NCI-H146 treated with DMSO at 0.1 percent for 48 hours (cell line): ENCODE measurements around the gene FAM181A.

Source experiments
- DNase-seq: peaks from one replicate; lab custom pipeline; 2025; ENCODE audit not compliant: unreplicated experiment; lab: John Stamatoyannopoulos, UW

Gene FAM181A

DNA sequence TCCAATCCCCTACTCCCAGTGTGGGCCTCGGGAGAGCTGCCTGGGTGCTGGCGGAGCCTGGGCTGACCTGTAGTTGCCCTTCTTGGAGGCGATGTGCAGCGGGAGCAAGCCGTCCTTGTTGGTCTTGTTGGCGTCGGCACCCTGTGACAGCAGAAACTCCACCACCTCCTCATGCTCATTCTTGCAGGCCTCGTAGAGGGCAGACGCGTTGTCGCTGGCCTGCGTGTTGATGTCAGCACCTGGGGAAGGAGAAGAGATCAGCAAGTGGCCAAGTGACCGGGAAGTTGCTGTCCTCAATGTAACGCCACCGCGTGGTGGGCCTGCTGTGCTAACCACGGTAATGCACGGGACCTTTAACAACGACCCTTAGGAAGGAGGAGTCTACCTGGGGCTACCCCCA lies 20.1 kb downstream of the FAM181A start:
- DNase-seq = no peak

DNA sequence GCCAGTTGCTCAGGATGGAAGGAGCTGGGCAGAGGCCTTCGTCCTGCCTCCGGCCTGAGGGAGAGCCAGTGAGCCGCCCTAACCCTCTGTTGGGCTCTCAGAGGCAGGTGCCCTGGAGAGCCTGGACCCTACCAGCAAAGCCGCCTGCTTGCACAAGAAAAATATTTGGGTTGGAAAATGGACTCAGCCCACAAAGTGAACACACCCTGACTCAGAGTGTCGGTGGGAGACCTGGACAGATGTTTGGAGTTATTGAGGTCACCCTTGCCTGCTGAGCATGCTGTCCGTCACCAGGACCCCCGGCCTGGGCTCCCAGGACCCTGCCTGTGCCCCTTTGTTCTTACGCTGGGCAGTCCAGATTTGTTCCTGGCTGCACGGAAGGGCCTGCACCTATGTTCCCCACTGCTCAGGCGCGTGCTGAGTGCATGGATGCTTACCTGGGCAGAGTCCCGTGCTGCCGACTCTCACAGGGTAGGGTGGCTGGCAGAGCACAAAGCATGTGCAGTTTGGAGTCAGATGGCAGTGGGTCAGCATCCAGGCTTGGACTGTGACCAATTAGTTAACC lies 22.4 kb downstream of the FAM181A start:
- no peak for DNase-seq

DNA sequence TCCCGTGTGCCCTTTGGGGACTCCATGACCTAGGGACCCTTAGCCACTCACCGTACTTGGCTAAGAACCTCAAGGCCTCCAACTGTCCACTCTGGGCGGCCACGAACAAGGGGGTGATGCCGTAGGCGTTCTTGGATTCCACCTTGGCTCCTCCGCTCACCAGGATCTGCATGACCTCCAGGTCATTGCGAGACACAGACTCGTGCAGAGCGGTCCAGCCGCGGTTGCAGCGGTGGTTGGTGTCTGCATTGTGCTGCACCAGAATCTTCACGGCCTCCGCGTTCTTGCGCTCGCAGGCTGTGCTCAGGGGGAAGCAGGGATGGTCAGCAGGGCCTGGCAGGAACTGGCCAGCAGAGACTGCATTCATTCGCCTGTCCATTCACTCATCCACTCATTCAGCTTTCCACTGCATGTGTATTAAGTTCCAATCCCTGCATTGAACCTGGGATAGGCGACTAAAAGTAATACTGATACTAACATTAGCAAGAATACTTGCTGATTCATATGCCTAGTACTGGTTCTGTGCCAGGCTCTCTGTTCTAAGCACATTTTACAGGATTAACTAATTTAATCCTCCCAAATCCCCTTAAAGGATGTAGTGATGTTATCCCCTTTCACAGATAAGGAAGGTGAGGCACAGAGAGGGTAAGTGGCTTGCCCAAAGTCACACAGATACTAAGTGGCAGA lies 23.9 kb downstream of the FAM181A start:
- no peak for DNase-seq

DNA sequence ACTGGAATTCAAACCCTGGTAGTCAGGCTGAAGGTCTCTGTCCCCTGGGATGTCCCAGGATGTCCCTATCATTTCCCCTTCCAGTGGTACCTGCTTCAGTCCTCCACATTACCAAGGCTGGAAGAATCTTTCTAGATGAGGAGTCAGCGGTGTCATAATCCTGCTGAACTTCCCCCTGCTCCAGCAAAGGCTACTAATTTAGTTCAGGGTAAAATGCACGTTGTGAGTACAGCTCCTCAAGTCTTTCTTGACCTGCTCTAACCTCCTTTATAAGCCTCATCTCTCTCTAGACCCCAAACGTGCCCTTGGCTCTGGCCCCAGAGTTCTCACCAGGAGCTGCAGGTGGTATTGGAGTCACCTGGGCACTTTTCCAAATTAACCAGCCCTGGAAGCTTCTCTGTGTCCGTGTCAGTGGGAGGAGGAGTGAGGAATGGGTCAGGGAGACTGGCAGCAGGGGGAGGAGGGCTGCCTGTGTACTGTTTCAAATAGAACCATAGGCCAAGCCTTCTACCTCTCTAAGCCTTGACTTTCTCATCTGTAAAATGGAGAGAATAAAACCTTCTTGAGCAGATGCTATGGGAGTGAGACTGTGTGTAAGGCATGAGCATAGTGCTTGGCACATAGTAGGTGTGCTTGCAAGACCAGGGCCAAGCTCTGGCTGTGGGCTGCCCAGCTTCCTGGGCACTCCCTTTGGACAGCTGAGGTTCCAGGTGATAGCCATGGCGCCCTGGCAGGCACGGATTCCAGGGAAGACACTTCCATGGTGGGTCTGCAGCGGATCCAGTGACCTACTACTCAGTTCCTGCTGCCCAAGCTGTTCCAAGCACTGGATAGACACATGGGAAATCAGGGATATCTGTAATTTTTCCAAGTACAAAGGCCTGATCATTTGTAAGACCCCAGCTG lies 24.7 kb downstream of the FAM181A start:
- no peak for DNase-seq

DNA sequence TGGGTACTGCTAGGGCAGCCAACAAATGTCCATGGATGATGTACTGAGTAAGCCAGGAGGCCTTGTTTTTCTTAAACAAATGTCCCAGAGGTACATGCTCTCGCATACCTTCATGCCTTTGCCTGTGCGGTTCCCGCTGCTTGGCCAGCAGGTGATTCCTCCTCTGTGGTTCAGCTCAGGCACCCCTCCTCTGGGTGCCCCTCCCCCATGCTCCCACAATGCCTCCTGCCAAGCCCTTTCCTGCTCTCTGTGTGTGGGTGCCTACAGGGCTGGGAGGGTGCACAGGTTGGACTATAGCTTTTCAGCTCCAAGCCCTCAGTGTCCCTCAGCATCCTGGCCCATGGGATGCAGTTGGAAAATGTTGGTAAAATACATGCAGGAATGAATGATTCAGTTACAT lies 25.7 kb downstream of the FAM181A start:
- no peak for DNase-seq

DNA sequence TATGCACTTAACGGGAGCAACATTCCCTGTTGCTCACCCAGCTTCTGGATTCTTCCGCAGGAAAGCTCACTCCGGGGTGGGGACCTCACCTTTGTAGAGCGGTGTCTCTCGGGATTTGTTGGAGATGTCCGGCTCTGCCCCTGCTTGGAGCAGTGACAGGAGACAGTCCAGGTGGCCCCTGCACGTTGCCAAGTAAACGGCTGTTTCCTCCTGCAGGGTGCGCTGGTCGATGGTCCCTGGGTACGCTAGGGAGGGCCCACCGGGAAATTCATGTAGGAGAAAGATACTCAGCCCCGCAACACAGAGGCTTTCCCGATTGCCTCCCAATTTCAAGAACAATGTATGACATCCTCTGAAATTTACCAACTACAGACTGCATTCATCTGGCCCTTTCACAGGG lies 26.1 kb downstream of the FAM181A start:
- DNase-seq = no peak

DNA sequence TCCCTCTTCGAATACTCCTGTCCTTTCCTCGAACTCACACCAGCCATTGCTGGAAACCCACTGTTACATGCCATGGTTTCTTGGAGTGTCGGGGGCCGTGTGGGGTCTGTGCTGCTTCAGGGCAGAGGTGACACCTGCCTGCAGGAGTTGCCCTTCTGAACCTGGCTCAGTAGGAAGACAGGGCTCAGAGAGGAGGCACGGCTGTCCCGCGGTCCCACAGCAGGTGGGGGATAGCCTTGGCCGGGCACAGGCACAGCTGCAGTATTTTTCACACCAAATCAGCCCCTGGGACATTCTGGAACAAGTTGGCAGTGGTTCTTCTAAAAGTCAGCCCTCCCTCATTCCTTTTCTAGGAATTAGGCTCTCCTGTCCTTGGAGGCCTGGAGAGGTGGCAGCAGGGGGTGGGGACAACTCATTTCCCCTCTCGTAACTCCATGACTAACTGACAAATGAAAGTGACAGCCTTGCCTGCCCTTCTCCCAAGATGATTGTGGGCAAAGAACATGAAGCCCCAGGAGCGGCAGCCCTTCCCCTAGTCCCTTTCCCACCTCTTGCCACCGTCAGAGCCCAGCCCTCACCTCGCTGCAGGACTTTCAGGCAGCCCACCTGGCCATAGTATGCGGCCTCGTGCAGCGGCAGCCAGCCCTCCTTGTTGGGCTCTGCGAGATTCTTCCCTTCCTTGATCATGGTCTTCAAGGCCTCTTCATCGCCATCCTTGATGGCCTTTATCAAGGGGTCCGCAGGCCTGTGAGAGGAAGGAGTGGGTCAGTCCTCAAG lies 26.8 kb downstream of the FAM181A start:
- no peak for DNase-seq

DNA sequence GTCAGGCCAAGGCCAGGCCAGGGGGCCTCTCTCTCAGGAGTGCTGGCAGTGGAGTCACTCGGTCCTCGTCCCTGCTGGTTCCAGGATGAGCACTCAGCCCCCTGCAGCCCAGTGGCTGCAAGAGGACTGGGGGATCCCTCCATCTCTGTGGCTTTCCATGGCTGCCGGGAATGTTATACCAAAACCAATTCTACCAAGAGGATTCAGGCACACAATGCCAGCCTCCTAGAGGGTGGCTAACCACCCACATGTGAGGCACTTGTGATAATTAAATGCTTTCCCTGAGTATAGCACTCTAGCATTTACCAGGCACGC lies 27.3 kb downstream of the FAM181A start:
- no peak for DNase-seq

DNA sequence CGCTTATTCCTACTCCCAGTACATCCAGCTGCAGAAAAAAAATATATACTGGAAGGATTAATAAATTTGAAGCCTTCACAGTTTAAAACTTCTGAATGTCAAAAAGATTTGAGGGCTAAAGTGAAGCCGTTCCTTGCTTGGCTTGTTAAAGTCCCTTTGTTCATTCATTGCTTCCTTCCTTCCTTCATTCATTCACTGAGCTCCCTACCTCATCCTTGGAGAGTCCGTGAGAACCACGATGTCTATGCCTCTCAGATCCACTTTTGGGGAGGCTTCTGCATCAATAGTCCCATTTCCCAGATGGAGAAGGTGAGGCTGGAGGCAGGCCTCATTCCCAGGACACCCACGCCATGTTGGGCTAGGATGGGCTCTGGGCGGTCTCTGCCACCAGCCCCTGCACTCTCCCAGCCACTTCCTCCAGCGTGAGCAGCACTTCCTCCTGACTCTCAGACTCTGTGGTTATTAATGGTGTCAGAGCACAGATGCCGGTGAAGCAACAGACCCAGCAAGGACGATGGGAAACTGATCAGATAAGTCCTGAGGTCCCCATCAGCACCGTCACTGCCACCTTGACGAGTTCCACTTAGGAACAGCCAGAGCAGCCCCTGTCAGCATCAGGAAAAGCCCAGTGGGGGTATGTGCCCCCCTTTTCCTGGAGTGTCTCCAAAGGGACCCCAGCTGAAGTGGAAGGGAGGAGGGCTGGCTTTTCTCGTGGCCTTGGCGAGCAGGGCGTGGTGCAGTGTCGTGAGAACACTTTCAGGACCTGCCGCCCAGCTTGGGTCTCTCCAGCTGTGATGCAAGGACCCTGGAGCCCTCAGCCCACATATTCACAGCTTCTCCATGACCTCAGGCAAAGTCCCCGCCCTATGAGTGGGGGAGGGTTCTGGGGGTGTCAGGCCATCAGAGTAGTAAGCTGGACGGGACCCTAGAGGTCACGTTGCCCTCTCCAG lies 28.0 kb downstream of the FAM181A start:
- DNase-seq = no peak

DNA sequence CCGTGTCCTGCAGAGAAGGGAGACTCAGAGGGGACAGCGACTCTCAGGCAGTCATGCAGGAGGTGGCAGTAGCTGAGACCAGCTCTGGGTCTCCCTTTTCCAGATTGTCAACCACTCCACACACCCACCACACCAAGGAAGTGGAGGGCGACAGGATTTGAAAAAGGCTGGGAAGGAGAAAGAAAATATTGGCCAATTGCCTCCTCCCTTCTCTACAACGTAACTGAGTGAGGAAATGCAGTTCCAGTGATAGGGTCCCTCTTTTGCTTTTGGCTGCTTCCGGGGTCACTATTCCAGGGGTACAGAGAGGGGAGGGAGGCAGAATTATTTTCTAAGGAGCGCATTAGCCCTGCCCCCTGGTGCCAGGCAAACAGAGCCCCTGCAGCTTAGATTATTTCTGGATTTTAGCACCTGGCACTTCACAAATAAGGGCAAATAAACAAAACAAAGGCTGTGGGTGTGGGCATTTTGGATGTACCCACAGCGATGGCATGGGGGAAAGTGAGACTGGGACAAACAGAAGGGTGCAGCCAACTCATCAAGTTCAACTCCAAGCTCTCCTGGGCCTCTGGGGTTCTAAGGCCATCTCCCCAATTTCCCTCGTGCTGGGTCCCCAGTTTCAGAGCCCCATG lies 28.8 kb downstream of the FAM181A start:
- no peak for DNase-seq

DNA sequence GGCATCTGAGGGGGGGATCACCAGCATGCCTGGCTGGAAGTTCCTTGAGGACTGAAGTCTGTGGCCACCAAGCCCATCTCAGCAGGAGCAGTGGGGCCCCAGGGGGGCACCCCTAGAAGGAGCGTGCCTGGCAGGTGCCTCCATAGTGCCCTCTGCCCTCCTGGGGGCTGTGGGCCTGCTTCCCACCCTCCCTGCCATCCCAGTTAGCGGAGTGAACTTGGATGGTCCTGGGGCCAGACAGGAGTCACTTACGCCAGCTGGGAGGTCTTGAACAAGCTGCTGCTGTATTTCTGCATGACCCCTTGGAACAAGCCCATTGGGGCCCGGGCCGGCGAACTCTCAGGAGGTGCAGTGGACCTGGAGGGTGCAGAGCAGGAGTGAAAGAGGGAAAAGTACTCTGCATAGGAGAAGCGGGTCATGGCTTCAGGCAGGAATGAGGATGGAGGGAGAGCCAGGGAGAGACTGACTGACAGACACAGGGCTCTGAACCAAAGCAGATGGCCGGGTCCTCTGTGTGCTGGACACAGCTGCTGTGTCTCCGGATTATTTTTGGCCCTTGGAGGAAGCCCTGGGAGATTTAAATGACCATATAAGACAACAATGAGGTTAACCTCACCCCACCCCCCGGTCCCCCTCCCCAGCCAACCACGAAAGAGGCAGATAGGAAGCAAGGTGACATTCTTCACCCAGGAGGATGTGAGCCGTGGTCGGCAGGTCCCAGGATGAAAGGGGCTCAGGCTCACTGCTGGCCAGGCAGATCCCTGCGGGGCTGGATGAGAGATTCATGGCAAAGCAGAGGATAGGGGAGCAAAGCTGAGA lies 29.6 kb downstream of the FAM181A start:
- no peak for DNase-seq

DNA sequence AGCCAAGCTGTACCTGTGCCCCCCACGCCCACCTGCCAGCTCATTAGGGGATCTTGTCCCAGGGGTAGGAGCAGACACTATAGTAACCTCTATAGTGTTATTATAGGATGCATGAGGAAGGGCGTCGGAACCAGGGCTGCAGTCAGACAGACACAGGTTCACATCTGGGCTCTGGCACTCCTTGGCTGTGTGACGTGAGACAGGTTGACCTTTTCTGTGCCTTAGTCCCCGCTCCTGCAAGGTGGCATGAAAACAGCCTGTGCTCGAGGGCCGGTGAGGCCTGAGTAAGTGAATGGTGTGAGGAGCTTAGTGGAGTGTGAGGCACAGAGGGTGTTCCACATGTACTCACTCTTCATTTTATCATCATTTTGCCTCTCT lies 30.2 kb downstream of the FAM181A start:
- no peak for DNase-seq

DNA sequence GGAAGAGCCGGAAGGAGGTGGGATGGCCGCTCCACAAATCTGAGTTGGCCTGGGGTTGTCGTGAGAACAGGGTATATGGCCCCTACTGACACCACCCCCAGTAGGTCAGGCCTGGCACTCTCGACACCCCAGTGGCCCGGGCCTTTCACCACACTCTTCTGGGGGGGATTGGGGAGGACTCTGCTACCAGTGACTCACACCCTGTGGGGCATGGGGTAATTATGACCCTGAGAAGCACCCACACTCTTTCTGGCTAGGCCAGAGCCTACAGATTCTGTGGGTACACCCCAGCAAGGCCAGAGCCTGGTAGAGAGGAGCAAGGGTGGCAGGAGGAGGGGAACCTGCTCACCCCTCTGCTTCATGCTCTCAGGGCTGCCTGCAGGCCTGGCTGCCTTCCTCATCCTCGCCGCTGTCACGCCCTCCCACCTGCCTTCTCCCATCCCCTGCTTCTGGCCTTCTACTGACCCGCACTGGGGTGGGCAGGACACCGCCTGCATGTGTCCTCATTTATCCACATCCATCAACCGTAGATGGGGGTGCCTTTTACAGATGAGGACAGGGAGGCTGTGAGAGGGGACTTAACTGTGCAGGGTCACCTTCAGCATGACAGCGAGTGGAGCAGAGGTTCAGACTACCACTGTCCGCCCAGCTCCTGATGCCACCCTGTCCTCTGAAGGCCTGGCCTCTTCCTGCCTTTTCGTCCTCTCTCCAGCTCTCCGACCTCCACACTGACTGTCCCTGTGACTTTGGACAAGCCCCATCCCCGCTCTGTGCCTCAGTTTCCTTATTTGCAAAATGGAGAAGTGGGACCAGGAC lies 30.8 kb downstream of the FAM181A start:
- no peak for DNase-seq

DNA sequence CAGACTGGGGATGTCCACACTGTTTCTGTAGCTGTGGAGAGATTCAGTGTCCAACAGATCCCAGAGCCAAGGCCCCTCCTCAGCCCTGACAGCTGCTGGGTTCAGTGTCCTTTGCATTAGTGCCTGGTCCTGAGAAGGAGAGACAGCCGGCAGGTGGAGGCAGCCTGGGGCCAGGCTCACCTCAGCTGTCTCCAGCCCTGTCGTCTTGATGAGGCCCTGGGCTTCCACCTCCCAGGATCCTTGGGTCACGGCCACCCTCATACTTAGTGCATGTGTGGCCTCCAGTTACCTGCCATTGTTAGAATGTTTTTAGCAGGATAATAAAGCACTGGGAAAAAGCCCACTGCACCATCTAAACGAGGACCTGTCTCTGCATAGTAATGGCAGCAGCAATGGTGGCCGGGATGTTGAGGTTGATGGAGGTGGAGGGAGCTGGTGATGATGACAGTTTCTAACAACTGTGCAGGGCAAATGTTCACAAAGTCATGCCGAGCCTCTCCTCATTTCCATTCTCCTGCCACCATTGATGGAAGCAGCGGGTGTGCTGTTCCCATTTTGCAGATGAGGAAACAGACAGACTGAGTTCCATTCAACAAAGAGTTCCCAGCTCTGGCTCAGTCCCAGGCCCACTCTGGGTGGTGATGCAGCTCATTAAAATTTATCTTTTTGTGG lies 31.6 kb downstream of the FAM181A start:
- no peak for DNase-seq

DNA sequence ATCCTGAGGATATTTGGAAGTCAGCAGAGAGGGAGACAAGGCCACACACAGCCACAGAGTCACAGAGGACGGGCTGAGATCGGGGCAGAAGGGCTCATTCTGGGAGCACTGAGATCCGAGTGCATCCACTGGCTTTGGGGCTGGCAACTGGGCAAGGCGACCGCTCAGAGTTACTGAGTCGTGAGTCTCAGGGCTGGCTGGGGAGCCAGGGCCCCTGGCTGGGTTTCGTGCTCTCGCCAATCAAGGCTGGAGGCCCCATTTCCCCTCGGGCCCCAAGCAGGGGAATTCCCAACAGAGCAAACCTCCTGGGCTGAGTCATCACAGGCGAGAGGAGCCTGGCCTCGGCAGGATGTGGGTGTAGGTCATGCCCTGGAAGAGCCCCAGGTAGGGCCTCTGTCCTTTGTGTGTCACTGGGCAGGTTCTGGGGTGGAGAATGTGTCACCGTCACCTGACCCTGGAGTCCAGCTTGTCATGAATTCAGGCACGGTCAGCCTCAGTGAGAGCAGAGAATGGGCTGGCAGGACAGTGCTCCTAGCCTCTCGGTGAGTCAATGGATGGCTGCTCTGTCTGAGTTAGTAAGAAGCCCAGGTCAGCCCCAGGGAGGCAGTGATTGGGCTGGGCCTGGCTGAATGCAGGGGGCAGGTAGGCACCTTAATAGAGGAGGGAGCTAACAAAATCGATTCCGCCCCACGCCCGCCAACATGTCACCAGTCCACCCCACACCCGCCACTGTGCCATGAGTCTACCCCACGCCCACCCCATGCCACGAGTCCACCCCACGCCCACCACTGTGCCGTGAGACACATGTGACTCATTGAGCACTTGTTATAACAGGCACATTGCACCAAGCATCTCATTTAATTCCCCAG lies 32.3 kb downstream of the FAM181A start:
- DNase-seq = no peak

DNA sequence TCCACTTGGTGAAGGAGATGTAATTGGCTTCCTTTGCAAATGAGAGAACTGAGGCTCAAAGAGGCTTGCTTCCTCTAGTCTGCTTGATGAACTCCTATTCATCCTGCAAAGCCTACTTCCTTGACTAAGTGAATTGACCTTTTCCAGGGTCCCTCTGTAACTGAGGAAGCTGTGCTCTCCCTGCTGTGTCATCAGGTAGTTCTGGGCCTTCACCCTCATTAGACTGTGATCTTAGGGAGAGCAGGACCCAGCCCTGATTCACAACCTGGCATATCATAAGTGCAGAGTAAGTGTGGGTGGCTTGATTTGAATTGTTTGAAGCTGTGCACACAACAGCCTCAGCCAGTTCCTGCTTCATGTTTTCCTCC lies 32.9 kb downstream of the FAM181A start:
- DNase-seq = no peak
